HG02885 (cell line): ENCODE measurements around the gene SPATS2.
A peak's percentile ranks its signal among the peaks of the same experiment; 100 is the strongest.

Experiments used
- ATAC-seq: cut with Tn5 transposase; IDR thresholded peaks from one replicate; pipeline ENCODE4 v1.9.1; 2021; ENCODE audit warnings: mild to moderate bottlenecking; ENCODE audit not compliant: unreplicated experiment, poor library complexity

The SPATS2 gene

GRCh38 chr12:49335118-49335954, 31.9 kb upstream of the SPATS2 start:
- ATAC-seq: no peak

GRCh38 chr12:49335955-49336644, 31.2 kb upstream of the SPATS2 start:
- no peak for ATAC-seq

GRCh38 chr12:49336645-49337584, 30.3 kb upstream of the SPATS2 start, which contains the start of gene C1QL4:
C1QL4 (minus strand) TSS chr12:49337188; CDS start chr12:49336477, 711 bp downstream.
- peak; percentile 76 for ATAC-seq

GRCh38 chr12:49338830-49339463, 28.3 kb upstream of the SPATS2 start:
- no peak for ATAC-seq

- ATAC-seq: no peak
These were observed 27.8 kb upstream of the SPATS2 start for GRCh38 chr12:49339464-49339861.

GRCh38 chr12:49340095-49340870, 27.0 kb upstream of the SPATS2 start:
- no peak for ATAC-seq

GRCh38 chr12:49340971-49341776, 26.1 kb upstream of the SPATS2 start:
- ATAC-seq: no peak

GRCh38 chr12:49341777-49342065, 25.5 kb upstream of the SPATS2 start:
- no peak for ATAC-seq

GRCh38 chr12:49342066-49342913, 25.0 kb upstream of the SPATS2 start:
- ATAC-seq: peak; percentile 74

GRCh38 chr12:49342914-49343731, 24.1 kb upstream of the SPATS2 start:
- ATAC-seq: no peak

- no peak for ATAC-seq
These were observed 22.7 kb upstream of the SPATS2 start for GRCh38 chr12:49344486-49345050.

- ATAC-seq: no peak
These were observed 22.0 kb upstream of the SPATS2 start for GRCh38 chr12:49345051-49345824.

- no peak for ATAC-seq
These were observed 21.2 kb upstream of the SPATS2 start for GRCh38 chr12:49345825-49346658.

- no peak for ATAC-seq
These were observed 20.5 kb upstream of the SPATS2 start, which contains the start of gene DNAJC22 for GRCh38 chr12:49346659-49347310. DNAJC22 (plus strand) TSS chr12:49346888; CDS start chr12:49348873, 1,985 bp downstream.
